ENCODE measurements around the gene PCIF1.

The PCIF1 gene

GRCh38 chr20:45959956-45960630, 25.6 kb downstream of the PCIF1 start:
- DNase-seq: no peak
- in situ Hi-C loops (cut with MboI; ENCODE audit: low pct_unique_long_range_greater_than_20kb, low sequenced_read_pairs): loop anchor here (10.0 kb wide), 1 partner anchor 135 kb away; the partner anchor contains the start of gene TNNC2

GRCh38 chr20:45962031-45962755, 27.7 kb downstream of the PCIF1 start:
- in situ Hi-C loops (cut with MboI; ENCODE audit: low pct_unique_long_range_greater_than_20kb, low sequenced_read_pairs): no loop called here
- no peak for DNase-seq

- in situ Hi-C loops (cut with MboI; ENCODE audit: low pct_unique_long_range_greater_than_20kb, low sequenced_read_pairs): no loop called here
- DNase-seq: peak; percentile 62
Measured at GRCh38 chr20:45963059-45964005, 28.8 kb downstream of the PCIF1 start.

- no peak for DNase-seq
- in situ Hi-C loops (cut with MboI; ENCODE audit: low pct_unique_long_range_greater_than_20kb, low sequenced_read_pairs): no loop called here
Measured at GRCh38 chr20:45964006-45964400, 29.5 kb downstream of the PCIF1 start.

GRCh38 chr20:45965169-45966002, 30.9 kb downstream of the PCIF1 start:
- in situ Hi-C loops (cut with MboI; ENCODE audit: low pct_unique_long_range_greater_than_20kb, low sequenced_read_pairs): no loop called here
- DNase-seq: no peak

- DNase-seq: no peak
- in situ Hi-C loops (cut with MboI; ENCODE audit: low pct_unique_long_range_greater_than_20kb, low sequenced_read_pairs): no loop called here
Measured at GRCh38 chr20:45967551-45968080, 33.1 kb downstream of the PCIF1 start.

- in situ Hi-C loops (cut with MboI; ENCODE audit: low pct_unique_long_range_greater_than_20kb, low sequenced_read_pairs): no loop called here
- no peak for DNase-seq
Measured at GRCh38 chr20:45968081-45968671, 33.7 kb downstream of the PCIF1 start.

- no peak for DNase-seq
- in situ Hi-C loops (cut with MboI; ENCODE audit: low pct_unique_long_range_greater_than_20kb, low sequenced_read_pairs): no loop called here
Measured at GRCh38 chr20:45968801-45969711, 34.6 kb downstream of the PCIF1 start.

- DNase-seq: peak; percentile 74
- in situ Hi-C loops (cut with MboI; ENCODE audit: low pct_unique_long_range_greater_than_20kb, low sequenced_read_pairs): no loop called here
Measured at GRCh38 chr20:45969712-45970634, 35.5 kb downstream of the PCIF1 start.

- DNase-seq: no peak
- in situ Hi-C loops (cut with MboI; ENCODE audit: low pct_unique_long_range_greater_than_20kb, low sequenced_read_pairs): no loop called here
Measured at GRCh38 chr20:45970646-45971424, 36.4 kb downstream of the PCIF1 start.

- in situ Hi-C loops (cut with MboI; ENCODE audit: low pct_unique_long_range_greater_than_20kb, low sequenced_read_pairs): no loop called here
- no peak for DNase-seq
Measured at GRCh38 chr20:45971425-45971674, 36.9 kb downstream of the PCIF1 start.

GRCh38 chr20:45971675-45972499, 37.4 kb downstream of the PCIF1 start, which contains the start of gene ZNF335:
Gene ZNF335, minus strand, starts transcription at chr20:45972203. Its CDS starts 793 bp downstream, at chr20:45971410.
- peak; percentile 98 for DNase-seq
- in situ Hi-C loops (cut with MboI; ENCODE audit: low pct_unique_long_range_greater_than_20kb, low sequenced_read_pairs): no loop called here

GRCh38 chr20:45972500-45973183, 38.2 kb downstream of the PCIF1 start:
- no peak for DNase-seq
- in situ Hi-C loops (cut with MboI; ENCODE audit: low pct_unique_long_range_greater_than_20kb, low sequenced_read_pairs): no loop called here

GRCh38 chr20:45974896-45975565, 40.5 kb downstream of the PCIF1 start:
- DNase-seq: no peak
- in situ Hi-C loops (cut with MboI; ENCODE audit: low pct_unique_long_range_greater_than_20kb, low sequenced_read_pairs): no loop called here
